ENCODE results near the gene WASL. TPM values are rescaled to one million over a fixed set of nuclear protein-coding genes. Genes with fewer than 3 reads are reported as not detected.

WASL gene
- polyA plus RNA-seq, 1 donor from 2014 or later = 22.5 TPM

DNA sequence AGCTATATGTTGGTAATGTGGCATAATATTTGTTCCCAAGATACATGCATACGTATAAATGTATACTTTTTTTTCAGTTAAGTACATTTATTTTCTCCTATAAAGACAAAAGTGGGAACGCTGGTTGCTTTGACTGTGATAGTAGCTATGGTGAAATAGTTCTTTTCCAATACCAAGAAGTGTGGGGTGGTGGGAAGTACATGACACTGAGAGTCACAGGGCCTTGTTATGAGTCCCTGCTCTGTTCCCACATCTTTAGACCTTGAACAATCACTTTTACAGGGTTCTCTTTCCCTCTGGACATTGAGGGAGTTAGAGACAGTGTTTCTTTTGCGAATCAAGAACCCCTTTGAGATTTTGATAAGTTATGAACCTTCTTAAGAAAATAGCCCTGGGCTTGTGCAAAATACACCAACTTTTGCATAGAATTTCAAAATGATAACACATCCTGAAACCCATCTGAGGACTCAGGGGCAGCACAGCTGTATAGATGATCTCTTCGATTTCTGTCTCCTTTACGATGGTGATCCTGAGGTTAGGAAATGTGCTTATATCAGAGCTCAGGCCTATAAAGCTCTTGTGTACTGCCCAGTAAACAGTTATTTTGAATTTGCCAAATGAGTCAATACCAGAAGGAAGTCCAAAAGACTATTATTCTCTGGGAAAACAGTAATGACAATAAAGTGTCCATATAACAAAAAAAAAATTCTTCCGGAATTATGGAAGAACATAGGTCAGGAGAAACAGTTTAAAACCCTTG lies 92.1 kb downstream of the WASL start:
- H3K4me3 ChIP-seq (ENCODE audit: low read length) = no peak overlapping the region
- H3K27ac ChIP-seq (ENCODE audit: low read length) = no peak overlapping the region
- no peaks in the 10 kb centered on the region for H3K36me3 ChIP-seq (ENCODE audit: insufficient read depth, low read length)
- no peak for TF ChIP-seq TAF1 (IDR thresholded peaks at IDR 0.05; ENCODE audit: low read depth)
- TF ChIP-seq RAD21 (conservative IDR thresholded peaks at IDR 0.05) = no peak
- TF ChIP-seq EZH2 (IDR thresholded peaks at IDR 0.05; ENCODE audit: borderline replicate concordance, insufficient read depth, low read length, poor library complexity, severe bottlenecking) = no peak
- TF ChIP-seq, protein P1, sequence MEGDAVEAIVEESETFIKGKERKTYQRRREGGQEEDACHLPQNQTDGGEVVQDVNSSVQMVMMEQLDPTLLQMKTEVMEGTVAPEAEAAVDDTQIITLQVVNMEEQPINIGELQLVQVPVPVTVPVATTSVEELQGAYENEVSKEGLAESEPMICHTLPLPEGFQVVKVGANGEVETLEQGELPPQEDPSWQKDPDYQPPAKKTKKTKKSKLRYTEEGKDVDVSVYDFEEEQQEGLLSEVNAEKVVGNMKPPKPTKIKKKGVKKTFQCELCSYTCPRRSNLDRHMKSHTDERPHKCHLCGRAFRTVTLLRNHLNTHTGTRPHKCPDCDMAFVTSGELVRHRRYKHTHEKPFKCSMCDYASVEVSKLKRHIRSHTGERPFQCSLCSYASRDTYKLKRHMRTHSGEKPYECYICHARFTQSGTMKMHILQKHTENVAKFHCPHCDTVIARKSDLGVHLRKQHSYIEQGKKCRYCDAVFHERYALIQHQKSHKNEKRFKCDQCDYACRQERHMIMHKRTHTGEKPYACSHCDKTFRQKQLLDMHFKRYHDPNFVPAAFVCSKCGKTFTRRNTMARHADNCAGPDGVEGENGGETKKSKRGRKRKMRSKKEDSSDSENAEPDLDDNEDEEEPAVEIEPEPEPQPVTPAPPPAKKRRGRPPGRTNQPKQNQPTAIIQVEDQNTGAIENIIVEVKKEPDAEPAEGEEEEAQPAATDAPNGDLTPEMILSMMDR (IDR thresholded peaks at IDR 0.05; ENCODE audit: poor library complexity, severe bottlenecking) = no peak
- TF ChIP-seq EP300 (conservative IDR thresholded peaks at IDR 0.05; ENCODE audit: poor library complexity, severe bottlenecking) = no peak
- no peak for TF ChIP-seq SMC3 (conservative IDR thresholded peaks at IDR 0.05; ENCODE audit: poor library complexity)
- TF ChIP-seq MXI1 (conservative IDR thresholded peaks at IDR 0.05; ENCODE audit: poor library complexity, severe bottlenecking) = no peak
- TF ChIP-seq REST (IDR thresholded peaks at IDR 0.05; ENCODE audit: borderline replicate concordance) = no peak
- H3F3A ChIP-seq (ENCODE audit: insufficient read depth, low read length, poor library complexity, severe bottlenecking) = no peaks in the 10 kb centered on the region
- H2AFZ ChIP-seq (ENCODE audit: low read depth, low read length) = no peak overlapping the region
- no peaks in the 10 kb centered on the region for H3K9me2 ChIP-seq (ENCODE audit: insufficient read depth, low read length)
- no peaks in the 10 kb centered on the region for H3K79me2 ChIP-seq (replicated peaks; ENCODE audit: insufficient read depth, low read length)
- no peaks in the 10 kb centered on the region for H4K20me1 ChIP-seq (ENCODE audit: insufficient read depth)
- no peak overlapping the region for H3K9ac ChIP-seq (ENCODE audit: low read length)
- no peak overlapping the region for H3K4me2 ChIP-seq (ENCODE audit: low read length)
- H3K27me3 ChIP-seq (ENCODE audit: insufficient read depth, low read depth, low read length) = no peaks in the 10 kb centered on the region
- no peaks in the 10 kb centered on the region for H3K9me3 ChIP-seq (ENCODE audit: low read length)

- Histone ChIP-seq H3K9ac (ENCODE audit: low read length) (no peak within 1 kb of the TSS), H3K9me2 (ENCODE audit: insufficient read depth, low read length) (no peaks in the 10 kb centered on the region), H3K27me3 (ENCODE audit: insufficient read depth, low read depth, low read length) (no peaks in the 10 kb centered on the region), H3K79me2 (replicated peaks; ENCODE audit: insufficient read depth, low read length) (no peaks in the 10 kb centered on the region), H3K9me3 (ENCODE audit: low read length) (no peaks in the 10 kb centered on the region), H3K36me3 (ENCODE audit: insufficient read depth, low read length) (no peaks in the 10 kb centered on the region), H3F3A (ENCODE audit: insufficient read depth, low read length, poor library complexity, severe bottlenecking) (no peaks in the 10 kb centered on the region), H3K4me3 (ENCODE audit: low read length) (no peak within 1 kb of the TSS), H2AFZ (ENCODE audit: low read depth, low read length) (no peak within 1 kb of the TSS), H3K4me2 (ENCODE audit: low read length) (no peak within 1 kb of the TSS), H3K27ac (ENCODE audit: low read length) (no peak within 1 kb of the TSS), H4K20me1 (ENCODE audit: insufficient read depth) (no peaks in the 10 kb centered on the region)
- TF ChIP-seq EP300 (conservative IDR thresholded peaks at IDR 0.05; ENCODE audit: poor library complexity, severe bottlenecking) (no peak), SMC3 (conservative IDR thresholded peaks at IDR 0.05; ENCODE audit: poor library complexity) (no peak), TAF1 (IDR thresholded peaks at IDR 0.05; ENCODE audit: low read depth) (no peak), REST (IDR thresholded peaks at IDR 0.05; ENCODE audit: borderline replicate concordance) (no peak), MXI1 (conservative IDR thresholded peaks at IDR 0.05; ENCODE audit: poor library complexity, severe bottlenecking) (no peak), RAD21 (conservative IDR thresholded peaks at IDR 0.05) (no peak), POLR2AphosphoS5 (IDR thresholded peaks at IDR 0.05) (no peak), EZH2 (IDR thresholded peaks at IDR 0.05; ENCODE audit: borderline replicate concordance, insufficient read depth, low read length, poor library complexity, severe bottlenecking) (no peak)
- TF ChIP-seq, protein P1 (IDR thresholded peaks at IDR 0.05; ENCODE audit: poor library complexity, severe bottlenecking) = no peak
Observed at GRCh38 chr7:123655614-123656013, 93.2 kb downstream of the WASL start, which contains the start of gene LMOD2. TSS of gene LMOD2 (plus strand) at chr7:123655866. CDS start at chr7:123655964, 98 bp downstream.

Data from neural cell (in vitro differentiated cells).